ENCODE measurements around the gene CST9L.

The CST9L gene

DNA sequence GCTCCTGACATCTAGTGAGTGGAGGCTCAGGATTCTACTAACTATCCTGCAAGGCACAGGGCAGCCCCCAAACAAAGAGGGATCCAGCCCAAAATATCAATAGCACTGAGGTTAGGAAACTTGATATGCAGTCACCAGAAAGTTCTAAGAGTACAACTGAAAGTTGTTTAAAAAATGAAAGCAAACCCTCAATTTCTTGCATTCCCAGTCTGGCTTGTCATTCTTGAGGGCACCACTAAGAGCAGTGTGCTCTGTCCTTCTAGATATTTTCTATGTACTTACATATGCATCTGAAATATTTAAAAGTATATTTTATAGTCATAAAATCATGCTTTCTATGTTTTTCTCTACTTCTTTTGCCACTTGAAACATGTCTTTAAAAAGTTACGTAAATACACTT, 41.4 kb downstream of the CST9L start:
- no peak for DNase-seq
- in situ Hi-C loops (cut with MboI; ENCODE audit: low pct_unique_long_range_greater_than_20kb, low sequenced_read_pairs), result no loop called here

DNA sequence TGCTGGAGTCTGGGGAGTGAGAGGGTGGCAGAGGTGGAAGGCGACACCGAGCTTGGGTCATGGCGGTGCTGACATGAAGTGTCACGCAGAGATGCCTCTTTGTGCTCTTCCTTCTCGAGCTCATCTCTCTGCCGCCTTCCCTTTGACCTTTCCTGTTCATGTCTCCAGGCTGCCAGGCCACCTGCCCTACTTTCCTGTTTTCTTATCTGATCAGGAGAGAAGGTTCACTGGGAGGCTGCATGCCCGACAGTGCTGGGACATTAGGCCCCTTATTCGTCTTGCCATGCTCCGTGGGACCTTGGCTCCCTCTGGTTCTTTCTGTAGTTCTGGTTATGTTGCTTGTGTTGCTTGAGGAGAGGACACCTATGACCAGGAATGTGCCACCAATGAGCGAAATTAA, 44.1 kb downstream of the CST9L start:
- DNase-seq, result no peak
- in situ Hi-C loops (cut with MboI; ENCODE audit: low pct_unique_long_range_greater_than_20kb, low sequenced_read_pairs), result no loop called here

DNA sequence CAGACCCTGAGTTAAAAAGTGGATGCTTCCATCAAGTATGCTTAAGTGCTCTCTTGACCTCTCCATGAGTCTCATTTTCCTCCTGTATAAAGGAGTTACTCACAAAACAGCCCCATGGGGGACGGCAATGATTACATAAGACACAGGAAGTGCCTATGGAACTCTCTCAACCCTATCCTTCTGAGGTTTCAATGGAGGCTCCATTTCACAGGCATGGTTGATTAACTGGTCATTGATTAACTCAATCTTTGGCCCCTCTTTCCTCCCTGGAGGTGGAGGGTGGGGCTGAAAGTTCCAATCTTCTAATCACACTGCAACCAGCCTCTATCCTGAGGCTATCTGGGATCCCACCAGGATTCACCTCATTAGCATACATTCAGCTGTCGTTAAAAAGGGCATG, 48.1 kb downstream of the CST9L start:
- in situ Hi-C loops (cut with MboI; ENCODE audit: low pct_unique_long_range_greater_than_20kb, low sequenced_read_pairs), result no loop called here
- DNase-seq, result no peak

DNA sequence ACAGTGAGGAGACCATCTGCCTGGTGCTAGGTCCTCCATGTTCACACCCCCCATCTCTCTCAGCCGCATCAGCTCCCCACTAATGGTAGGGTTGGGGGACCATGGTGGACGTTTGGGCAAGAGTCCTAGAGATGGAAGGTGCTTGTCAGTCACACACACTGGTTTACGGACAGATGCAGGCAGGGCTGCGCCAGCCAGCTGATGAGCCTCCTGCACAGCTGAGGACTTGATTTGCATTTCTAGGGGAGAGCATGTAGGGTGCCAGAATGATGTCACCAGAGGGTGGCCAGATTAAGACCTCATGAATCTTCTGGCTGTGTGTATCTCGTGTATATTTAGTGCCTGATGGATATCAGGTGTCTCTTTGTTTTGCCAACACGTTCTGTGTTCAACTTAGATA, 48.7 kb downstream of the CST9L start:
- DNase-seq, result no peak
- in situ Hi-C loops (cut with MboI; ENCODE audit: low pct_unique_long_range_greater_than_20kb, low sequenced_read_pairs), result no loop called here

DNA sequence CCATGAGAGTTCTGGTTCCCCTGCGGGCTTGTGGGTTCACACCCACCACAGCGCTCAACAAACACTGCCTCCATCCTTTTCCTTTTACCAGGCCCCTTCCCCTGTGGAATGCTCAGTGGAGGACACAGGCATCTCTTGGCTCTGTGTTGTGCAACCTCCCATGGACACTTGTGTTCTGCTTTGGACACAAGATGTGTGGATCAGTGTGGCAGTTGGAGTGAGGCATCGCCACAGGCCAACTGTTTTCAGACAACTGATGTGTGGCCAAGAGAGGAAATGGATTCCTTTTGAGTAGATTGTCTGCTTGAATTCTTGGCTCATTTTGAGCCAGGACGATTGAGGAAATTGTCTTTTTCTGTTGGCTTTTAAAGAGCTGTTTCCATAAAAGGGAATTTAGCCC, 50.6 kb downstream of the CST9L start:
- in situ Hi-C loops (cut with MboI; ENCODE audit: low pct_unique_long_range_greater_than_20kb, low sequenced_read_pairs), result no loop called here
- no peak for DNase-seq

DNA sequence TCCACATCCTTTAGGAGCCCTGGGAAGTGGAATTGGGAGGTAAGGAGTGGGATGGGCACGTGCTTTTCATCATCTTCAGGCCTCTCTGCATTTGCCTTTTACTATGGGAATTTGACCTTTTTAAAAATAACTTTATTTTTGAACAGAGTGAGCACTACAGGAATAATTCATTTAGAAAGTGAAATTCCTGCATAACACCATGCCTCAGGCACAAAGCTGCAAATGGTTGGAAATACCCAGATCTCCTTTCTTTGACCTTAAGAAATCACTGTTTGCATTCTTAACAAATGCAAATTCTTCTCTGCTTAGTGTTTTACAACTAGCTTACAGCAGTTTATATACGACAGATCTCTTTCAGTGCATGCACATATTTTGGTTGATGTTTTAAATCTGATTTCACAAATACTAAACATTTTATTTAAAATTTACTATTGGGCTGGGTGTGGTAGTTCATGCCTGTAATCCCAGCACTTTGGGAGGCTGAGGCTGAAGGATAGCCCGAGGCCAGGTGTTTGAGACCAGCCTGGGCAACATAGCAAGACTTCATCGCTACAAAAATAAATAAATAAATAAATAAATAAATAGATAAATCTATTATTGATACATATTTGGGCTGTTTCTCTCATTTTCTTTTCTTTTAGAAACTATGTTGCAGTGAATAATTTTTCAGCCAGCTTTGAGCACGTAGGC, 52.9 kb downstream of the CST9L start:
- no peak for DNase-seq

DNA sequence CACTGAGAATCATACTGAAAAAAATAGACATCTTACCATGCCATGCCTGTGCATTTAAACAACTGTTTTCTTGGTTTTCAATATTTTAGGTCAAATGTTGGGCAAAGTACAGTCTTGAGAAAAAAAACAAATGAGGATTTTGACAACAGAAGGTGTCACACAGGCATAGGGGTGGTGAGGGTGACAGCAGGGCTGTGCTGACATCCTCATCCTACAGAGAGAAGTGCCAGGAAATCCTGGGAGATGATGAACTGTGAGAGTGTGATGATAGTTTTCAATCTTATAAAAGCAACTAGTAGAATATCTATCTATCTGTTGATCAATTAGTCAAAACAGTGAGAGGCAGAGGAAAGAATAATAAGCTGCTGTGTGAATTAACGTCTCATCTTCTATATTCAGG, 53.4 kb downstream of the CST9L start:
- no peak for DNase-seq
- in situ Hi-C loops (cut with MboI; ENCODE audit: low pct_unique_long_range_greater_than_20kb, low sequenced_read_pairs), result no loop called here

More for the DNA sequence above, 52.9 kb downstream of the CST9L start:
- in situ Hi-C loops (cut with MboI; ENCODE audit: low pct_unique_long_range_greater_than_20kb, low sequenced_read_pairs), result no loop called here
